HepG2 (cell line): ENCODE measurements around the gene FHIT. TPM values are rescaled to one million over a fixed set of nuclear protein-coding genes. Genes with fewer than 3 reads are reported as not detected.

Experiments used
- ATAC-seq: fragments of 200-7000 bp; cut with Tn5 transposase; 3 replicates; pipeline ENCODE4 v1.9.1; 2020; ENCODE audit warnings: mild to moderate bottlenecking, moderate library complexity
- BruUV-seq: library from RNA; stranded (reverse); fragments of 400-500 nt; replicated peaks from 2 replicates; lab custom pipeline; 2021; lab: Mats Ljungman, UMichigan
- CTCF ChIA-PET: fragments of 300-600 bp; formaldehyde crosslinking; extraction: SDS; loops from one replicate; lab custom pipeline; 2021; ENCODE audit warnings: low total read pairs, inconsistent platforms, low intra/inter-chr PET ratio; lab: Yijun Ruan, JAX
- POLR2A ChIA-PET: fragments of 350-600 bp; sonication (Branson Sonifier 250); formaldehyde crosslinking; loops from one replicate; lab custom pipeline; 2020; ENCODE audit warnings: antibody characterized with exemption, inconsistent platforms; lab: Yijun Ruan, JAX
- DNase-seq: peaks from one replicate; pipeline ENCODE4 v3.0.0-alpha.2; 2015; ENCODE audit warnings: low spot score
- FAIRE-seq: peaks from 3 replicates; lab custom pipeline; 2011; peaks lifted over from hg19 to GRCh38; lab: Jason Lieb, UNC
- H2AFZ ChIP-seq: one replicate; pipeline ENCODE4 v1.6.1; 2011; ENCODE audit warnings: low read length, inconsistent platforms
- H3K27ac ChIP-seq: fragments of 300-600 bp; 3 replicates; pipeline ENCODE4 v1.8.0; 2011; ENCODE audit warnings: mixed run types, mild to moderate bottlenecking, mixed read lengths, low read length, inconsistent platforms; ENCODE audit not compliant: insufficient read depth; ENCODE audit errors: extremely low read length
- H3K27me3 ChIP-seq, 2 experiments: fragments of 200-600 bp in 1 of 2; 2 replicates in 1 of 2; 3 replicates in 1 of 2; pipeline versions ENCODE4 v1.6.0 to v1.8.0; 2011; ENCODE audit warnings: low read length in 2 of 2, mild to moderate bottlenecking in 2 of 2, moderate library complexity in 2 of 2, inconsistent platforms in 1 of 2; ENCODE audit not compliant: insufficient read depth in 2 of 2, control insufficient read depth in 1 of 2
- H3K36me3 ChIP-seq, 2 experiments: fragments of 200-600 bp in 1 of 2; replicated peaks in 1 of 2; 2 replicates in 1 of 2; 3 replicates in 1 of 2; pipeline versions ENCODE4 v1.5.1 to v1.8.0; 2011; ENCODE audit warnings: low read length in 2 of 2, inconsistent platforms in 1 of 2; ENCODE audit not compliant: insufficient read depth in 2 of 2, control insufficient read depth in 1 of 2
- H3K4me1 ChIP-seq: 2 replicates; pipeline ENCODE4 v1.5.1; 2012; ENCODE audit warnings: low read length, inconsistent platforms; ENCODE audit not compliant: insufficient read depth
- H3K4me2 ChIP-seq: 2 replicates; pipeline ENCODE4 v1.6.0; 2011; ENCODE audit warnings: low read depth, low read length, inconsistent platforms
- H3K4me3 ChIP-seq, 3 experiments: fragments of 200-600 bp in 1 of 3; sonication (generic), shearing (Covaris generic) in 1 of 3; replicated peaks in 1 of 3; 2 replicates each; pipeline ENCODE4 v1.5.1; 2011 to 2016; ENCODE audit warnings: low read length in 3 of 3, inconsistent platforms in 2 of 3, low read depth in 2 of 3, mild to moderate bottlenecking in 2 of 3, control low read depth in 1 of 3, mixed read lengths in 1 of 3; ENCODE audit not compliant: insufficient read depth in 1 of 3
- H3K79me2 ChIP-seq: one replicate; pipeline ENCODE4 v1.6.1; 2011; ENCODE audit warnings: low read length, inconsistent platforms; ENCODE audit not compliant: insufficient read depth
- H3K9ac ChIP-seq: 2 replicates; pipeline ENCODE4 v1.6.0; 2011; ENCODE audit warnings: mild to moderate bottlenecking, low read depth, low read length, inconsistent platforms; ENCODE audit not compliant: insufficient read depth
- H3K9me3 ChIP-seq: 2 replicates; pipeline ENCODE4 v1.5.1; 2012; ENCODE audit warnings: mild to moderate bottlenecking, low read length
- H4K20me1 ChIP-seq: 2 replicates; pipeline ENCODE4 v1.6.0; 2011; ENCODE audit warnings: inconsistent platforms, mild to moderate bottlenecking, low read length, moderate library complexity; ENCODE audit not compliant: insufficient read depth
- CEBPB ChIP-seq: IDR thresholded peaks from 2 replicates; pipeline ENCODE4 v1.6.1; 2011; ENCODE audit warnings: low read depth, low read length, improper control_type of control experiment, borderline replicate concordance
- GTF2F1 ChIP-seq: fragments of 150-350 bp; IDR thresholded peaks from 2 replicates; pipeline ENCODE4 v1.6.1; 2014; ENCODE audit warnings: low read length
- KDM5A ChIP-seq: fragments of 200-600 bp; sonication (generic); IDR thresholded peaks from 2 replicates; pipeline ENCODE4 v1.7.0; 2018; ENCODE audit warnings: antibody characterized with exemption, mild to moderate bottlenecking, low read length, borderline replicate concordance
- NKX3-1 ChIP-seq: sonication (generic); formaldehyde crosslinking; IDR thresholded peaks from 2 replicates; pipeline ENCODE4 v1.5.0; 2020; ENCODE audit warnings: missing genetic modification reagents
- RAD51 ChIP-seq: fragments of 450-650 bp; IDR thresholded peaks from 2 replicates; pipeline ENCODE4 v1.6.1; 2016; ENCODE audit warnings: borderline replicate concordance
- ZNF451 ChIP-seq: sonication (generic); formaldehyde crosslinking; IDR thresholded peaks from 2 replicates; pipeline ENCODE4 v1.5.0; 2020; ENCODE audit warnings: mild to moderate bottlenecking, missing genetic modification reagents
- ZNF564 ChIP-seq: sonication (generic); formaldehyde crosslinking; IDR thresholded peaks from 2 replicates; pipeline ENCODE4 v1.8.1; 2023; ENCODE audit warnings: mild to moderate bottlenecking, missing genetic modification reagents
- ZNF670 ChIP-seq: sonication (generic); formaldehyde crosslinking; IDR thresholded peaks from 2 replicates; pipeline ENCODE4 v1.8.0; 2022; ENCODE audit warnings: mild to moderate bottlenecking, missing genetic modification reagents, borderline replicate concordance
- WGBS: methylation state at CpG from one replicate; pipeline ENCODE4 v1.1.6; 2017; ENCODE audit warnings: low lambda C conversion rate; 5-methylcytosine and 5-hydroxymethylcytosine counted together
- in situ Hi-C: cut with HindIII; loops from 2 replicates; pipeline ENCODE4 v1.10.0; 2017; ENCODE audit warnings: low pct_unique_long_range_greater_than_20kb; ENCODE audit not compliant: extremely low pct_ligation_motif_present
- intact Hi-C: fragments of 100-400 bp; cut with micrococcal nuclease; formaldehyde crosslinking; loops from one replicate; pipeline ENCODE4 v1.10.0; 2022; ENCODE audit not compliant: unreplicated experiment
- polyA plus RNA-seq, 8 experiments: library from polyadenylated mRNA; depleted of rRNA in 3 of 8; stranded (reverse) in 7 of 8; unstranded in 1 of 8; fragments of >200 nt; fragmentation: Illumina TruSeq in 4 of 8; extraction: Trizol in 4 of 8; gene quantifications; 2 replicates each; pipeline versions ENCODE4 v1.2.1 to v1.2.3, GENCODE V29; 2011 to 2016; ENCODE audit warnings: low read depth in 4 of 8, missing spikeins in 1 of 8, mixed read lengths in 1 of 8; ENCODE audit not compliant: insufficient read depth in 1 of 8
- total RNA-seq, 5 experiments: library from RNA; depleted of rRNA; stranded (reverse); fragments of >200 nt; fragmentation: Illumina TruSeq; extraction: Trizol; gene quantifications; 2 replicates each; pipeline ENCODE4 v1.2.3, GENCODE V29; 2016; ENCODE audit warnings: low read depth in 1 of 5
- TF ChIP-seq, protein P1 (sequence below): IDR thresholded peaks from 2 replicates; pipeline ENCODE4 v1.4.0; 2020; ENCODE audit warnings: mild to moderate bottlenecking, missing genetic modification reagents

Gene FHIT
- total and polyA plus RNA-seq, 2 of the 13 experiments (the other 11 are each of a cell fraction or from before 2014, with no cell fraction given) = 4.0 to 4.6 TPM

DNA sequence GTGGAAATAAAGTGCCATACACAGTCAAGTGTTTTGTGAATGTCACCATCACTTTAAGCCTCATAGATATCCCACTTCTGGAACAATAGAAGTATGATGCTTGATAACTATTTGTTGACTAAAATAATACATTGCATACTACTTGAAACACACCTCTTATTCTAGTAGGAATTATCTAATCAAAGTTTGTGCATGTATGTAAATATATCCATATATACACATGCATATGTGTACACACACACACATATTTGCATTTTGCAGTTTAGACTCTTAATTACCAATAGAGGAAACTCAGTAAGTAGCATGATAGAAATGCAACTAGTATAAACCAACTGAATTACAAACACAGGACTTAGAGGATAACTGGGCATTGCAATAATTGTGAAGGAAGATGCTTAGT lies 1084.1 kb downstream of the FHIT start:
- DNase-seq (no peak), FAIRE-seq (no peak), ATAC-seq (no peak)
- CTCF ChIA-PET = no interaction called here
- no TSS peak for BruUV-seq
- in situ Hi-C loops = no loop called here
- intact Hi-C loops = no loop called here
- Histone ChIP-seq H3K9ac (no peak overlapping the region), H2AFZ (no peak overlapping the region), H4K20me1 (no peaks in the 10 kb centered on the region), H3K79me2 (no peaks in the 10 kb centered on the region), H3K4me3 (no peak overlapping the region), H3K4me2 (no peak overlapping the region), H3K27me3 (no peaks in the 10 kb centered on the region), H3K36me3 (no peaks in the 10 kb centered on the region), H3K9me3 (no peaks in the 10 kb centered on the region), H3K27ac (no peak overlapping the region), H3K4me1 (no peaks in the 10 kb centered on the region)
- POLR2A ChIA-PET = no interaction called here
- TF ChIP-seq ZNF670 (CRISPR knock-in tag) (no peak), RAD51 (no peak), ZNF451 (no peak), GTF2F1 (no peak), ZNF564 (CRISPR knock-in tag) (no peak), KDM5A (no peak), NKX3-1 (CRISPR knock-in tag) (no peak)

DNA sequence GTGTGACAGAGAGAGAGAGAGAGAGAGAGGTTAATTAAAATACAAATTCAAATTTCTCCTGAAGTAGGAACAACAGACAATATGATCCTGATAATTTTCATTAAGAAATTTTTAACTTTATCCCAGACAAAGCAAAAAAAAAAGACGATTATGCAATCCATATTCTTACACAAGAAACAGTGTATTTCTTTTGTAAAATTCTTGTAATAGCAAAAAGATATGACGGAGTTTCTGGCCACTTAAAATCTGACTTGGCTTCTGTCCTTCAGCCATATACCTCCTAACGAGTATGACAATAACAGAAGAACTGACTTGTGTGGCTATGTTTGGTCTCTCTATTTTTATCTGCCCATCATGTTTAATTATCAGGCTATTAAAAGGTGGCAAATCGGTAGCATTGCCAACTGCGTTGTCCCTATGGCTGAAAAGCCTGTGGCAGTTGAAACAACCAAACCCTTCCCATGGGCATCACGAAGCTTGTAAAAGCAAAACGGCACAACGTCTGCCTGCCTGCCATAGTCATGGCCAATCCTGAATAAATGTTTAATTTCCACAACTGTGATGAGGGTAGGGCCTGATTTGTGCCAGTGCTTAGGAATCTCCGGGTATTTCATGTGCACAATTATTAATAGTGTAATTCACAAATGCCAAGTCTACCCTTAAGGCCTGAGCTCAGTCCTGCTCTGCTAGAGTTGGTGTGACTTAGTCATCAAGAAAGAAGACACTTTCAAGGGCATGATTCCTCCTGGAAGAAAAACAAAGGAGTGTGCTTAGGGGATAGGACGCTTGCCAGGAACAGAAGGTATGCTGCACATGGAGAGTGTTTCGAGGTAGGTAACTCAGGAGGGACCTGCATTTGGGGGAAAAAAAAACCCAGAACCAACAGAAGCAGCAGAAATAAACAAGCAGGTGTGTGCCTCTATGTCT lies 1090.2 kb downstream of the FHIT start:
- DNase-seq (no peak), FAIRE-seq (no peak), ATAC-seq (no peak)
- Histone ChIP-seq H2AFZ (no peak overlapping the region), H3K36me3 (no peaks in the 10 kb centered on the region), H3K79me2 (no peaks in the 10 kb centered on the region), H3K4me1 (no peaks in the 10 kb centered on the region), H3K9ac (no peak overlapping the region), H3K4me2 (no peak overlapping the region), H3K27ac (no peak overlapping the region), H4K20me1 (no peaks in the 10 kb centered on the region), H3K4me3 (no peak overlapping the region), H3K27me3 (no peaks in the 10 kb centered on the region), H3K9me3 (no peaks in the 10 kb centered on the region)
- TF ChIP-seq CEBPB = peak; percentile 16; the same call in 1 of the 2 replicates
- TF ChIP-seq, protein P1, sequence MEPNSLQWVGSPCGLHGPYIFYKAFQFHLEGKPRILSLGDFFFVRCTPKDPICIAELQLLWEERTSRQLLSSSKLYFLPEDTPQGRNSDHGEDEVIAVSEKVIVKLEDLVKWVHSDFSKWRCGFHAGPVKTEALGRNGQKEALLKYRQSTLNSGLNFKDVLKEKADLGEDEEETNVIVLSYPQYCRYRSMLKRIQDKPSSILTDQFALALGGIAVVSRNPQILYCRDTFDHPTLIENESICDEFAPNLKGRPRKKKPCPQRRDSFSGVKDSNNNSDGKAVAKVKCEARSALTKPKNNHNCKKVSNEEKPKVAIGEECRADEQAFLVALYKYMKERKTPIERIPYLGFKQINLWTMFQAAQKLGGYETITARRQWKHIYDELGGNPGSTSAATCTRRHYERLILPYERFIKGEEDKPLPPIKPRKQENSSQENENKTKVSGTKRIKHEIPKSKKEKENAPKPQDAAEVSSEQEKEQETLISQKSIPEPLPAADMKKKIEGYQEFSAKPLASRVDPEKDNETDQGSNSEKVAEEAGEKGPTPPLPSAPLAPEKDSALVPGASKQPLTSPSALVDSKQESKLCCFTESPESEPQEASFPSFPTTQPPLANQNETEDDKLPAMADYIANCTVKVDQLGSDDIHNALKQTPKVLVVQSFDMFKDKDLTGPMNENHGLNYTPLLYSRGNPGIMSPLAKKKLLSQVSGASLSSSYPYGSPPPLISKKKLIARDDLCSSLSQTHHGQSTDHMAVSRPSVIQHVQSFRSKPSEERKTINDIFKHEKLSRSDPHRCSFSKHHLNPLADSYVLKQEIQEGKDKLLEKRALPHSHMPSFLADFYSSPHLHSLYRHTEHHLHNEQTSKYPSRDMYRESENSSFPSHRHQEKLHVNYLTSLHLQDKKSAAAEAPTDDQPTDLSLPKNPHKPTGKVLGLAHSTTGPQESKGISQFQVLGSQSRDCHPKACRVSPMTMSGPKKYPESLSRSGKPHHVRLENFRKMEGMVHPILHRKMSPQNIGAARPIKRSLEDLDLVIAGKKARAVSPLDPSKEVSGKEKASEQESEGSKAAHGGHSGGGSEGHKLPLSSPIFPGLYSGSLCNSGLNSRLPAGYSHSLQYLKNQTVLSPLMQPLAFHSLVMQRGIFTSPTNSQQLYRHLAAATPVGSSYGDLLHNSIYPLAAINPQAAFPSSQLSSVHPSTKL (CRISPR knock-in tag) = no peak
- CTCF ChIA-PET = no interaction called here
- BruUV-seq = no TSS peak
- intact Hi-C loops = no loop called here
- in situ Hi-C loops = no loop called here
- WGBS = 16% methylated on average over 11 of the region's 11 CpGs
- POLR2A ChIA-PET = no interaction called here
